Loucy (cell line): ENCODE data around the gene DIPK1A.

Experiments
- H2AFZ ChIP-seq: fragments of 200-600 bp; sonication (generic); 2 replicates; pipeline ENCODE4 v1.6.0; 2016; ENCODE audit warnings: antibody characterized with exemption, mild to moderate bottlenecking, low read length, moderate library complexity
- H3F3A ChIP-seq: fragments of 200-600 bp; 2 replicates; pipeline ENCODE4 v1.6.0; 2016; ENCODE audit warnings: antibody characterized with exemption, low read depth, mild to moderate bottlenecking
- H3K27me3 ChIP-seq: fragments of 200-600 bp; sonication (generic); 2 replicates; pipeline ENCODE4 v1.6.1; 2014; ENCODE audit warnings: low read length, mild to moderate bottlenecking; ENCODE audit not compliant: insufficient read depth, poor library complexity, severe bottlenecking
- H3K36me3 ChIP-seq: fragments of 200-600 bp; sonication (generic); 2 replicates; pipeline ENCODE4 v1.6.1; 2016; ENCODE audit warnings: low read length; ENCODE audit not compliant: insufficient read depth
- H3K4me1 ChIP-seq: fragments of 200-600 bp; sonication (generic); 2 replicates; pipeline ENCODE4 v1.5.1; 2014; ENCODE audit warnings: low read length, mild to moderate bottlenecking; ENCODE audit not compliant: insufficient read depth, poor library complexity, severe bottlenecking
- H3K4me2 ChIP-seq: fragments of 200-600 bp; sonication (generic); 2 replicates; pipeline ENCODE4 v1.6.0; 2014; ENCODE audit warnings: antibody characterized with exemption, low read length, low read depth, mild to moderate bottlenecking; ENCODE audit not compliant: poor library complexity, severe bottlenecking
- H3K4me3 ChIP-seq: fragments of 200-600 bp; sonication (generic); 2 replicates; pipeline ENCODE4 v1.5.1; 2014; ENCODE audit warnings: low read length, mild to moderate bottlenecking, mixed read lengths; ENCODE audit not compliant: poor library complexity, severe bottlenecking
- H3K79me2 ChIP-seq: fragments of 200-600 bp; sonication (generic); 2 replicates; pipeline ENCODE4 v1.6.1; 2014; ENCODE audit warnings: low read length; ENCODE audit not compliant: insufficient read depth
- H3K9ac ChIP-seq: fragments of 200-600 bp; sonication (generic); 2 replicates; pipeline ENCODE4 v1.6.0; 2014; ENCODE audit warnings: mild to moderate bottlenecking, low read depth, low read length, moderate library complexity; ENCODE audit not compliant: poor library complexity, severe bottlenecking
- H3K9me2 ChIP-seq: fragments of 200-600 bp; sonication (generic); replicated peaks from 2 replicates; pipeline ENCODE4 v1.6.1; 2016; ENCODE audit warnings: low read depth, low read length, mixed read lengths
- H3K9me3 ChIP-seq: fragments of 200-600 bp; sonication (generic); 2 replicates; pipeline ENCODE4 v1.6.1; 2014; ENCODE audit warnings: mild to moderate bottlenecking, antibody characterized with exemption, low read length, low read depth; ENCODE audit not compliant: insufficient read depth
- H4K20me1 ChIP-seq: fragments of 200-600 bp; sonication (generic); 2 replicates; pipeline ENCODE4 v1.6.0; 2014; ENCODE audit warnings: antibody characterized with exemption, low read length, mild to moderate bottlenecking; ENCODE audit not compliant: insufficient read depth, poor library complexity, severe bottlenecking
- EZH2phosphoT487 ChIP-seq: fragments of 200-600 bp; IDR thresholded peaks from 2 replicates; pipeline ENCODE4 v1.6.1; 2018; ENCODE audit warnings: antibody characterized with exemption, mild to moderate bottlenecking, moderate library complexity, borderline replicate concordance
- TF ChIP-seq, protein P1 (sequence below): fragments of 200-600 bp; sonication (generic); conservative IDR thresholded peaks from 2 replicates; pipeline ENCODE4 v1.5.1; 2014; ENCODE audit warnings: mild to moderate bottlenecking, antibody characterized with exemption, low read length

DIPK1A gene

DNA sequence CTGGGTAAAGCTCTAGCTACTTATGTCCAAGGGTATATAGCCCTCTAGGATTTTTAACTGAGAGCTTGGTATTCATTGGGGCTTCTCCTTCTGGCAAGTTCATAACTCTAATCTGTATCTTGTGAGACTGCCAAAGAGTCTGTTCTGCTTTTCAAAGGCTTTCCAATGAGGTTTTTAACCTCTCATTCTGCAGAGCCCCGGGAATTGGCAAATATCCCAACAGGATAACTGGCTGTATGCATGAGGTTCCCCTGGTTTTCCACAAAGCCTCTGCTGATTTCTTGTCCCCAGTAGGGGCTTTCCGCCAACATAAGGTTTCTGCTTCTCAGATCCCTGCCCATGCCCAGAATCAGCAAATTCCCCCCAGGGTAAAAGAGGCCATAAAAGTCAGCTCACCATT is 88.5 kb downstream of the DIPK1A start:
- H4K20me1 ChIP-seq: no peaks in the 10 kb centered on the region
- no peak overlapping the region for H3K4me3 ChIP-seq
- H3K36me3 ChIP-seq: peaks cover 14% of the 10 kb centered on the region
- no peaks in the 10 kb centered on the region for H3F3A ChIP-seq
- peaks cover 7% of the 10 kb centered on the region; the same call in 1 of the 2 replicates for H3K9me3 ChIP-seq
- H3K9ac ChIP-seq: no peak overlapping the region
- H3K27me3 ChIP-seq: no peaks in the 10 kb centered on the region
- no peaks in the 10 kb centered on the region for H3K79me2 ChIP-seq
- TF ChIP-seq EZH2phosphoT487: no peak
- TF ChIP-seq, protein P1, sequence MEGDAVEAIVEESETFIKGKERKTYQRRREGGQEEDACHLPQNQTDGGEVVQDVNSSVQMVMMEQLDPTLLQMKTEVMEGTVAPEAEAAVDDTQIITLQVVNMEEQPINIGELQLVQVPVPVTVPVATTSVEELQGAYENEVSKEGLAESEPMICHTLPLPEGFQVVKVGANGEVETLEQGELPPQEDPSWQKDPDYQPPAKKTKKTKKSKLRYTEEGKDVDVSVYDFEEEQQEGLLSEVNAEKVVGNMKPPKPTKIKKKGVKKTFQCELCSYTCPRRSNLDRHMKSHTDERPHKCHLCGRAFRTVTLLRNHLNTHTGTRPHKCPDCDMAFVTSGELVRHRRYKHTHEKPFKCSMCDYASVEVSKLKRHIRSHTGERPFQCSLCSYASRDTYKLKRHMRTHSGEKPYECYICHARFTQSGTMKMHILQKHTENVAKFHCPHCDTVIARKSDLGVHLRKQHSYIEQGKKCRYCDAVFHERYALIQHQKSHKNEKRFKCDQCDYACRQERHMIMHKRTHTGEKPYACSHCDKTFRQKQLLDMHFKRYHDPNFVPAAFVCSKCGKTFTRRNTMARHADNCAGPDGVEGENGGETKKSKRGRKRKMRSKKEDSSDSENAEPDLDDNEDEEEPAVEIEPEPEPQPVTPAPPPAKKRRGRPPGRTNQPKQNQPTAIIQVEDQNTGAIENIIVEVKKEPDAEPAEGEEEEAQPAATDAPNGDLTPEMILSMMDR: no peak
- H3K9me2 ChIP-seq: no peaks in the 10 kb centered on the region
- H2AFZ ChIP-seq: no peak overlapping the region
- H3K4me1 ChIP-seq: peaks cover 7% of the 10 kb centered on the region
- H3K4me2 ChIP-seq: no peak overlapping the region

DNA sequence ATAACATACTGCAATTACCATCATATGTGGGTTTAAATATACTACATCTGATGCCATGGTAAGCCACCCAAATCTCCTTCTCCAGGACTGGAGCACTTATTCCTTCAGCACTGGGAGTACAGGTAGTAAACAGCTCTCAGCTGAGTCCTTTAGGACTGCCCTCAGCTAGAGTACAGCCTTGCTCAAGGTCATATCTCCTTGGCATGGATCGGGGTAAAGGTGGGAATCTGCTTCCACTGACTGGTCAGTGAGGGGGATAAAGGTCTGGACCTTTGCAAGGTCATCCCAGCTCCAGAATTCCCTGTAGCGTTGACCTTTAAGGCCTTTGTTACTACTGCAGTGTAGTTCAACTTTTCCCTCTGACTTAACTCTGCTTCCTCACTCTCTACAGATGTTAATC is 90.7 kb downstream of the DIPK1A start:
- Histone ChIP-seq H3K27me3 (no peaks in the 10 kb centered on the region), H3K9me3 (peaks cover 7% of the 10 kb centered on the region; the same call in 1 of the 2 replicates), H3K79me2 (no peaks in the 10 kb centered on the region), H3K9ac (no peak overlapping the region), H3K4me1 (no peaks in the 10 kb centered on the region), H3K36me3 (peaks cover 14% of the 10 kb centered on the region), H3K4me2 (no peak overlapping the region), H3F3A (no peaks in the 10 kb centered on the region), H4K20me1 (no peaks in the 10 kb centered on the region), H2AFZ (no peak overlapping the region), H3K4me3 (no peak overlapping the region), H3K9me2 (no peaks in the 10 kb centered on the region)
- no peak for TF ChIP-seq EZH2phosphoT487
- TF ChIP-seq, protein P1: no peak

DNA sequence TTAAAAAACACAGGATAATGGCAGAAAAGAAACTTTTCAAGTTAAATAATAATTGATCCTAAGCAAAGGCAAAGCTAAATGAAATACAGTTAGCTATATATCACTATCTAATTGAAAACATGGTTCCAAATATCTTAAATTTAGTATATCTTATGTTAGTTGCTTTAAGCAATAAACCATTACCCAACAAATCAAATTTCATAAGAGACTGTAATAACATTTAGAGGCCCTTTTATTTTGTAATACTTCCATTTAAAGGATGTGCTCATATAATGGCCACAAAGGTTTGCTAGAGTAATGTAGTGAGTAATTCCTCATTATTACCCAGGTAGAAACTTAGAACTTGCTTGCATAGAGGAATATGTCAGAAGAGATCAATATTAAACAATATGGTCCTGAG is 97.1 kb downstream of the DIPK1A start:
- no peaks in the 10 kb centered on the region for H3K27me3 ChIP-seq
- no peaks in the 10 kb centered on the region for H3F3A ChIP-seq
- H3K36me3 ChIP-seq: no peaks in the 10 kb centered on the region
- no peak overlapping the region for H2AFZ ChIP-seq
- H4K20me1 ChIP-seq: no peaks in the 10 kb centered on the region
- H3K9ac ChIP-seq: no peak overlapping the region
- TF ChIP-seq, protein P1: no peak
- no peak for TF ChIP-seq EZH2phosphoT487
- no peaks in the 10 kb centered on the region for H3K79me2 ChIP-seq
- H3K4me1 ChIP-seq: peaks cover 4% of the 10 kb centered on the region
- H3K9me2 ChIP-seq: no peaks in the 10 kb centered on the region
- H3K4me3 ChIP-seq: no peak overlapping the region
- no peak overlapping the region for H3K4me2 ChIP-seq
- H3K9me3 ChIP-seq: no peaks in the 10 kb centered on the region
